ENCODE results near the gene FOXP1.

DNA sequence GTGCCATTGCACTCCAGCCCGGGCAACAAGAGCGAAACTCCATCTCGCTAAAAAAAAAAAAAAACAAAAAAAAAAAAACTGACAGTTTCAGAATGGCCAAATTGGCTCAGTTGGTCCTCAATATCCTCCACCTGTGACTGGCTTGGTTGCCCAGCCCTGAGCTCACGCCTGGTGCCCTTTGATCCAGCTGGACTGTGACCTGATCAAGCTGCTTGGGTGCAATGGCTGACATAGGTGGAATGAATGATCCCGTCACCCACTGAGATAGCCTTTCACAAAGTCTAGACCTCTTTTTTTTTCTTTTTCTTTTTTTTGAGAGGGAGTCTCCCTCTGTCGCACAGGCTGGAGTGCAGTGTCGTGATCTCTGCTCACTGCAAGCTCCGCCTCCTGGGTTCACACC, 254.6 kb downstream of the FOXP1 start:
- TF ChIP-seq, protein P1, sequence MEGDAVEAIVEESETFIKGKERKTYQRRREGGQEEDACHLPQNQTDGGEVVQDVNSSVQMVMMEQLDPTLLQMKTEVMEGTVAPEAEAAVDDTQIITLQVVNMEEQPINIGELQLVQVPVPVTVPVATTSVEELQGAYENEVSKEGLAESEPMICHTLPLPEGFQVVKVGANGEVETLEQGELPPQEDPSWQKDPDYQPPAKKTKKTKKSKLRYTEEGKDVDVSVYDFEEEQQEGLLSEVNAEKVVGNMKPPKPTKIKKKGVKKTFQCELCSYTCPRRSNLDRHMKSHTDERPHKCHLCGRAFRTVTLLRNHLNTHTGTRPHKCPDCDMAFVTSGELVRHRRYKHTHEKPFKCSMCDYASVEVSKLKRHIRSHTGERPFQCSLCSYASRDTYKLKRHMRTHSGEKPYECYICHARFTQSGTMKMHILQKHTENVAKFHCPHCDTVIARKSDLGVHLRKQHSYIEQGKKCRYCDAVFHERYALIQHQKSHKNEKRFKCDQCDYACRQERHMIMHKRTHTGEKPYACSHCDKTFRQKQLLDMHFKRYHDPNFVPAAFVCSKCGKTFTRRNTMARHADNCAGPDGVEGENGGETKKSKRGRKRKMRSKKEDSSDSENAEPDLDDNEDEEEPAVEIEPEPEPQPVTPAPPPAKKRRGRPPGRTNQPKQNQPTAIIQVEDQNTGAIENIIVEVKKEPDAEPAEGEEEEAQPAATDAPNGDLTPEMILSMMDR (IDR thresholded peaks at IDR 0.05; ENCODE audit: low read depth, low read length, missing input control): no peak
- TF ChIP-seq, protein P2, sequence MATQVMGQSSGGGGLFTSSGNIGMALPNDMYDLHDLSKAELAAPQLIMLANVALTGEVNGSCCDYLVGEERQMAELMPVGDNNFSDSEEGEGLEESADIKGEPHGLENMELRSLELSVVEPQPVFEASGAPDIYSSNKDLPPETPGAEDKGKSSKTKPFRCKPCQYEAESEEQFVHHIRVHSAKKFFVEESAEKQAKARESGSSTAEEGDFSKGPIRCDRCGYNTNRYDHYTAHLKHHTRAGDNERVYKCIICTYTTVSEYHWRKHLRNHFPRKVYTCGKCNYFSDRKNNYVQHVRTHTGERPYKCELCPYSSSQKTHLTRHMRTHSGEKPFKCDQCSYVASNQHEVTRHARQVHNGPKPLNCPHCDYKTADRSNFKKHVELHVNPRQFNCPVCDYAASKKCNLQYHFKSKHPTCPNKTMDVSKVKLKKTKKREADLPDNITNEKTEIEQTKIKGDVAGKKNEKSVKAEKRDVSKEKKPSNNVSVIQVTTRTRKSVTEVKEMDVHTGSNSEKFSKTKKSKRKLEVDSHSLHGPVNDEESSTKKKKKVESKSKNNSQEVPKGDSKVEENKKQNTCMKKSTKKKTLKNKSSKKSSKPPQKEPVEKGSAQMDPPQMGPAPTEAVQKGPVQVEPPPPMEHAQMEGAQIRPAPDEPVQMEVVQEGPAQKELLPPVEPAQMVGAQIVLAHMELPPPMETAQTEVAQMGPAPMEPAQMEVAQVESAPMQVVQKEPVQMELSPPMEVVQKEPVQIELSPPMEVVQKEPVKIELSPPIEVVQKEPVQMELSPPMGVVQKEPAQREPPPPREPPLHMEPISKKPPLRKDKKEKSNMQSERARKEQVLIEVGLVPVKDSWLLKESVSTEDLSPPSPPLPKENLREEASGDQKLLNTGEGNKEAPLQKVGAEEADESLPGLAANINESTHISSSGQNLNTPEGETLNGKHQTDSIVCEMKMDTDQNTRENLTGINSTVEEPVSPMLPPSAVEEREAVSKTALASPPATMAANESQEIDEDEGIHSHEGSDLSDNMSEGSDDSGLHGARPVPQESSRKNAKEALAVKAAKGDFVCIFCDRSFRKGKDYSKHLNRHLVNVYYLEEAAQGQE (IDR thresholded peaks at IDR 0.05): no peak
- TF ChIP-seq, protein P3, sequence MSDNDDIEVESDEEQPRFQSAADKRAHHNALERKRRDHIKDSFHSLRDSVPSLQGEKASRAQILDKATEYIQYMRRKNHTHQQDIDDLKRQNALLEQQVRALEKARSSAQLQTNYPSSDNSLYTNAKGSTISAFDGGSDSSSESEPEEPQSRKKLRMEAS (IDR thresholded peaks at IDR 0.05): no peak
- TF ChIP-seq GABPA (IDR thresholded peaks at IDR 0.05 in 1 of 2, conservative IDR thresholded peaks at IDR 0.05 in 1 of 2) (no peak), EGR1 (IDR thresholded peaks at IDR 0.05; ENCODE audit: low read depth in 2 of 2) (no peak), SP1 (IDR thresholded peaks at IDR 0.05) (peak; percentile 32)
- TF ChIP-seq, protein P4, sequence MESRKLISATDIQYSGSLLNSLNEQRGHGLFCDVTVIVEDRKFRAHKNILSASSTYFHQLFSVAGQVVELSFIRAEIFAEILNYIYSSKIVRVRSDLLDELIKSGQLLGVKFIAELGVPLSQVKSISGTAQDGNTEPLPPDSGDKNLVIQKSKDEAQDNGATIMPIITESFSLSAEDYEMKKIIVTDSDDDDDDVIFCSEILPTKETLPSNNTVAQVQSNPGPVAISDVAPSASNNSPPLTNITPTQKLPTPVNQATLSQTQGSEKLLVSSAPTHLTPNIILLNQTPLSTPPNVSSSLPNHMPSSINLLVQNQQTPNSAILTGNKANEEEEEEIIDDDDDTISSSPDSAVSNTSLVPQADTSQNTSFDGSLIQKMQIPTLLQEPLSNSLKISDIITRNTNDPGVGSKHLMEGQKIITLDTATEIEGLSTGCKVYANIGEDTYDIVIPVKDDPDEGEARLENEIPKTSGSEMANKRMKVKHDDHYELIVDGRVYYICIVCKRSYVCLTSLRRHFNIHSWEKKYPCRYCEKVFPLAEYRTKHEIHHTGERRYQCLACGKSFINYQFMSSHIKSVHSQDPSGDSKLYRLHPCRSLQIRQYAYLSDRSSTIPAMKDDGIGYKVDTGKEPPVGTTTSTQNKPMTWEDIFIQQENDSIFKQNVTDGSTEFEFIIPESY (IDR thresholded peaks at IDR 0.05): no peak
